AG10803 (cell line): ENCODE data around the gene RXFP1.

ENCODE experiments used
- DNase-seq: peaks from one replicate; pipeline ENCODE4 v3.0.0; 2010; ENCODE audit warnings: low read depth
- H3K4me3 ChIP-seq: 2 replicates; pipeline ENCODE4 v1.5.1; 2011; ENCODE audit warnings: mild to moderate bottlenecking, low read length, control low read depth
- TF ChIP-seq, protein P1 (sequence below): conservative IDR thresholded peaks from 2 replicates; pipeline ENCODE4 v1.5.1; 2011; ENCODE audit warnings: mild to moderate bottlenecking, low read length, control low read depth, inconsistent platforms

The RXFP1 gene

DNA sequence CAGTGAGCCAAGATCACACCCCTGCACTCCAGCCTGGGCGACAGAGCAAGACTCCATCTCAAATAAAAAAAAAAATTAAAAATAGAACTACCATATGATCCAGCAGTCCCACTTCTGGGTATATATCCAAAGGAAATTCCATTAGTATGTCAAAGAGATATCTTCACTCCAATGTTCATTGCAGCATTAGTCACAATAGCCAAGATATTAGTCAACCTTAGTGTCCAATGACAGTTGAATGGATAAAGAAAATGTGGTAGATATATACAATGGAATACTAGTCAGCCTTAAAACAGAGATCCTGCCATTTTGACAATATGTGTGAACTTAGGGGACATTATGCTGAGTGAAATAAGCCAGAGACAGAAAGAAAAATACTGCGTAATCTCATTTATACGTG lies 100.6 kb downstream of the RXFP1 start:
- no peak overlapping the region for H3K4me3 ChIP-seq
- DNase-seq, result no peak
- TF ChIP-seq, protein P1, sequence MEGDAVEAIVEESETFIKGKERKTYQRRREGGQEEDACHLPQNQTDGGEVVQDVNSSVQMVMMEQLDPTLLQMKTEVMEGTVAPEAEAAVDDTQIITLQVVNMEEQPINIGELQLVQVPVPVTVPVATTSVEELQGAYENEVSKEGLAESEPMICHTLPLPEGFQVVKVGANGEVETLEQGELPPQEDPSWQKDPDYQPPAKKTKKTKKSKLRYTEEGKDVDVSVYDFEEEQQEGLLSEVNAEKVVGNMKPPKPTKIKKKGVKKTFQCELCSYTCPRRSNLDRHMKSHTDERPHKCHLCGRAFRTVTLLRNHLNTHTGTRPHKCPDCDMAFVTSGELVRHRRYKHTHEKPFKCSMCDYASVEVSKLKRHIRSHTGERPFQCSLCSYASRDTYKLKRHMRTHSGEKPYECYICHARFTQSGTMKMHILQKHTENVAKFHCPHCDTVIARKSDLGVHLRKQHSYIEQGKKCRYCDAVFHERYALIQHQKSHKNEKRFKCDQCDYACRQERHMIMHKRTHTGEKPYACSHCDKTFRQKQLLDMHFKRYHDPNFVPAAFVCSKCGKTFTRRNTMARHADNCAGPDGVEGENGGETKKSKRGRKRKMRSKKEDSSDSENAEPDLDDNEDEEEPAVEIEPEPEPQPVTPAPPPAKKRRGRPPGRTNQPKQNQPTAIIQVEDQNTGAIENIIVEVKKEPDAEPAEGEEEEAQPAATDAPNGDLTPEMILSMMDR, result no peak

DNA sequence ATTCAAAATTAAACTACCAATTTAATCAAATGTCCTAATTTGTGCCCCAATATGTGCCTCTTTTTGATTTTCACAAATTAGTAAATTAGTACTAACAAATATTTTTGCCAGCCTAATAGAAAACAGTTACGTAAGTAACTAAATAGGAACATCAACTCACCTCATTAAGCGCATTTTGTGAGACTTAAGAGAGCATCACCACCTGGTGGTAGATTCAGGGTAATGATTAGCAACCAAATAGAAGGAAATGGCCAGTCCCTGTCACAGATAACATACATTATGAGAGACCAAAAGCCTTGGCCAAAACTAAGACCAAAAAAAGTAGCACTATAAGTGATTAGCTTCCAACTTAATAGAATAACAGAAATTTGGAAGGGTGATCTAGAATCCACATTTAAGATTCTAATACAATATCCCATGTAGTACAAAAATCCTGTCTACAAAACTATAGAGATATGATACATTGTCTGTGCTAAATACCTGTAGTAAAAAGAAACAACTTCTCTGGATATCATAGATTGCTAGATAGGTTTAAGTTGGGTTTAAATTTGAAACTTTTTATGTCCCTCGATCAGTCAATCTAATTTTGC lies 103.3 kb downstream of the RXFP1 start:
- DNase-seq, result peak; percentile 73
- TF ChIP-seq, protein P1, result peak; percentile 90

DNA sequence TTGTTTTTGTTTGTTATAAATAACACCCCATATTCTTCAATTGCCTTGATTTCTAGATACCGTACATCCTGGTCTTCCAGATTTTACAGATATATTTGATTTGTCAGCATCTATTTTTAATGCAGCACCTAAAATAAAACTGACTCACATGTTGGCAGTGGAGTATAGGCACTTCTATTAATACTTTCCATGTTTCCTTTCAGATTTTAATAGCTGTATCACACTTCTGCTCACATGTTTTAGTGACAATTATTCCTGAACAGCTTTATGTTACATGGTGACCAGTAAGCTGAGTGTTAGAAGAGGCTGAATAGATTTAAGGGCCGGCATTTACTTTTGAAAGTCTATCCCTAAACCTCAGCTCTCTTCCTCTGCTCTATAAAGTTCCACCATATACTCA lies 103.9 kb downstream of the RXFP1 start:
- H3K4me3 ChIP-seq, result no peak overlapping the region
- no peak for DNase-seq
- TF ChIP-seq, protein P1, result no peak

More for the DNA sequence above, 103.3 kb downstream of the RXFP1 start:
- no peak overlapping the region for H3K4me3 ChIP-seq

DNA sequence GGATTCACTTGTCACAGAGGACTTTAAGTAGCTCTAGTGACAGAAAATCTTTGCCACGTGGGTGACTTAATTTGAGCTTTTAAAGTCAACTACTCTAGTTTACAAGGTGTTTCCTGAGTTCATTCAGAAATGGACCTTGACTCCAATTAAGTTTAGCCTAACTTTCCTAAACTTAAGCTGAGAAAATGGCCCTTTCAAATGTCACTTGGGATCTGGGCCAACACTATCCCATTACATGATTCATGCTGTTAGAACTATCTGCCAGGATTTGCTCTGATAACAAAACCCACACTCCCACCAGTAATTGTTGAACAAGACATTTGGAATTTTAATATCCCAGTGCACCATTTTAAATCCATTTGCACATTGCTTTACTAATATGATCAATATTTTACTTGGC lies 109.2 kb downstream of the RXFP1 start:
- no peak overlapping the region for H3K4me3 ChIP-seq
- TF ChIP-seq, protein P1, result no peak
- no peak for DNase-seq

- no peak overlapping the region for H3K4me3 ChIP-seq
- TF ChIP-seq, protein P1, result no peak
- no peak for DNase-seq
Observed at GRCh38 chr4:158636619-158637018, 114.9 kb downstream of the RXFP1 start.

- no peak overlapping the region for H3K4me3 ChIP-seq
- TF ChIP-seq, protein P1, result no peak
- DNase-seq, result no peak
Observed at GRCh38 chr4:158644356-158644755, 122.7 kb downstream of the RXFP1 start.

- H3K4me3 ChIP-seq, result no peak overlapping the region
- DNase-seq, result peak; percentile 22
Observed at GRCh38 chr4:158644760-158645159, 123.1 kb downstream of the RXFP1 start.

More at GRCh38 chr4:158644760-158645159, 123.1 kb downstream of the RXFP1 start:
- TF ChIP-seq, protein P1, result no peak
